Fibroblast of skin of left quadriceps (primary cell): ENCODE results near the gene COPS3.

ENCODE experiments used
- DNase-seq, 2 experiments: peaks; one replicate each; pipeline ENCODE4 v3.0.0-alpha.2; 2013; ENCODE audit warnings: low read depth in 2 of 2

The COPS3 gene

DNA sequence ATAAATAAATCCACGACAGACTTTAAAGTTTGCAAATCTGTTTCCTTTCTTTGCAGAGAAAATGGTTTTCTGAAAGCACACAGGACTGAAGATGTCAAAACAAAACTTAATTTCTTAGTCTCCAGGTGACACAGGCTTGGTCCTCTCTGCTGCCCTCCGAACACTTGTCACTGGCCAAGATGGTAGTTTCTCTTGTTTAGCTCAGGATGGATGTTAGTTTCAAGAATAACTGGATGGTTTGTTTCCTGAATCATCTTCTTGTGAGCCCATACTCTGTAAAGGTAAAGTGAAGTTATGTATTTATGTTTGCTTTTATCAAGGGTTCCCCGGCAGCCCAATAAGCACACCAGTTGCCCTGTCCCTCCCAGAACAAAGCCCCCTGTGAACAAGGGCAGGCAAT, 34.2 kb downstream of the COPS3 start:
- DNase-seq = no peak

DNA sequence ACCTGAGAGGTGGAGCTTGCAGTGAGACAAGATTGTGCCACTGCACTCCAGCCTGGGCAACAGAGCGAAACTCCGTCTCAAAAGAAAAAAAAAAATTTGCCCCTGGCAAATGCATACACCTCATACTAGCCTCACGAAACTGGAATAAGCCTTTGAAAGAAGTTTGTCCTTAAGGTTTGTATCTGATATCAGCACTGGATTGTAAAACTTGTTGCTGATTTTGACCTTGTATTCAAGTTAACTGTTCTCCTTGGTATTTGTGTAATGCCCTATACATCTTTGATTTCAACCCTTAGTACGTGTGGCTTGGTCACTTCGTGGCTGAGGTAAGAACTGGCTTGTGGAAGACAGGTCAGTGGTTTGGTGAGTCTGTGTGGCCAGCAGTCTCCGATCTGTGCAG, 37.9 kb downstream of the COPS3 start:
- DNase-seq = no peak

DNA sequence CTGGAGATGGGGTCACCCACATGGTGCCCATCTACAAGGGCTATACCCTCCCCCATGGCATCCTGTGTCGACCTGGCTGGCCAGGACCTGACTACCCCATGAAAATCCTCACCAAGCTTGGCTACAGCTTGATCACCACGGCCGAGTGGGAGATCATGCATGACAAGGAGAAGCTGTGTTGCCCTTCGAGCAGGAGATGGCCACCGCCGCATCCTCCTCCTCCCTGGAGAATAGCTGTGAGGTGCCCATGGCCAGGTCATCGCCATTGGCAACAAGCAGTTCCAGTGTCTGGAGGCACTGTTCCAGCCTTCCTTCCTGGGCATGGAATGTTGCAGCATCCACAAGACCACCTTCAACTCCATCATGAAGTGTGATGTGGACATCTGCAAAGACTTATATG, 38.8 kb downstream of the COPS3 start:
- no peak for DNase-seq

DNA sequence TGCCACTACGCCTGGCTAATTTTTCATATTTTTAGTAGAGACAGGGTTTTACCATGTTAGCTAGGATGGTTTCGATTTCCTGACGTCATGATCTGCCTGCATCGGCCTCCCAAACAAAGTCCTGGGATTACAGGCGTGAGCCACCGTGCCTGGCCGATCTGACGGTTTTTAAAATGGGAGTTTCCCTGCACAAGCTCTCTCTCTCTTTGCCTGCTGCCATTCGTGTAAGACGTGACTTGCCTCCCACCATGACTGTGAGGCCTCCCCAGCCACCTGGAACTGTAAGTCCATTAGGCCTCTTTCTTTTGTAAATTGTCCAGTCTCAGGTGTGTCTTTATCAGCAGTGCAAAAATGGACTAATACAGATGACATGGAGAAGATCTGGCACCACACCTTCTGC, 39.4 kb downstream of the COPS3 start:
- no peak for DNase-seq

DNA sequence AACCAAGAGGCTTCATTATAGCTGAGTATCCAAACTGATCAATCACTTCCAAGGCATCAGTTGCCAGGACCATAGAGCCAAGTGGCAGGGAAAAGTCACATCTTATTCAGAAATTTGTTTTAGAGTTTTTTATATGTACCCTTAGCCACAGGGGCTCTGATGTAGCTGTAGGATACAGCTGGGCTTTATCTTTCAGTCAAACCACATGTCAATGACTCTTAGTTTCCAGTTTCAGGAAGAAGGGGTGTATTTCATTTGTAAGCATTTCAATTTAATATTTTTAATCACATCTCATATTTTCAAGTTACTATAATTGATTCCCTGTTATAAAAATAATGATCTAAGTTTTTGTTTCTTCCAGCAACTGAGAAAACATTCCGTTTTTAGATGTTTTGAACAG, 41.2 kb downstream of the COPS3 start:
- DNase-seq = no peak

DNA sequence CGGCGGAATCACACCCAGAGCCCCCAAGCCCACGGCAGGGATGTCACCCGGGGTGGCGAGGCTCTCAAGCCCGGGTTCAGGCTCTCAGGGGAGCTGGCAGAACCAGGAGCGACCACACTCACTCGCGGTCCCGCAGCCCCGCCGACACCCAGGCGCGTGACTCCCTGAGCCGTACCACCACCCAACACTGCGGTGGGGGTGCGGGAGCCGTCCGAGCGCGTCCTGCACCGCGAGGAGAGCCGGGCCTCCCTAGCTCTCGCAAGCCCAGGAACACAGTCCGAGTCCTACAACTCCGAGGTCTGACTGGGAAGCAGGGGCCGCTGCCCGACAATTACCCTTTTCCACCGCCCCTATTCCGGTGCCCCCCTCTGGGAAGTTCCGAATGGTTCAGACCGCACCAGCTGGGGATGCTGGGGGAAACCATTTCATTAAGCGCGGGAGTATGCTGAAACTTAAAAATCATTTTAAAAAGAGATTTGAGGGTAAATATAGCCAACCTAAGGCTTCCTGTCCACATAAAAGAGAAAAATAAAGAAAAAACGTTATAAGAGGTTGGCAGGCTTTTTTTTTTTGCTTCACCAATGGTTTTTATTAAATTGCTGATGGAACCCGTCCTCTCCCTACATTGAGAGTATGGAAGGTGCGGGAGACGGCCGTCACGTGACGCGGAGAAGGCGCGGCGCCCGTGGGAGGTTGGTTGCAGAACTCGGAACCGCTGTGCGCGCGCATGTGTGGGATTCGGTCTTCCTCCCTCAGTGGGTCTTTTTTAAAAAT, 43.8 kb downstream of the COPS3 start, which contains the start of gene FLCN:
TSS of gene FLCN (minus strand) at position 143 of the 774 bp plus-strand sequence. CDS start 9,031 bp downstream, outside the sequence.
- DNase-seq = peak; percentile 78 to 80

DNA sequence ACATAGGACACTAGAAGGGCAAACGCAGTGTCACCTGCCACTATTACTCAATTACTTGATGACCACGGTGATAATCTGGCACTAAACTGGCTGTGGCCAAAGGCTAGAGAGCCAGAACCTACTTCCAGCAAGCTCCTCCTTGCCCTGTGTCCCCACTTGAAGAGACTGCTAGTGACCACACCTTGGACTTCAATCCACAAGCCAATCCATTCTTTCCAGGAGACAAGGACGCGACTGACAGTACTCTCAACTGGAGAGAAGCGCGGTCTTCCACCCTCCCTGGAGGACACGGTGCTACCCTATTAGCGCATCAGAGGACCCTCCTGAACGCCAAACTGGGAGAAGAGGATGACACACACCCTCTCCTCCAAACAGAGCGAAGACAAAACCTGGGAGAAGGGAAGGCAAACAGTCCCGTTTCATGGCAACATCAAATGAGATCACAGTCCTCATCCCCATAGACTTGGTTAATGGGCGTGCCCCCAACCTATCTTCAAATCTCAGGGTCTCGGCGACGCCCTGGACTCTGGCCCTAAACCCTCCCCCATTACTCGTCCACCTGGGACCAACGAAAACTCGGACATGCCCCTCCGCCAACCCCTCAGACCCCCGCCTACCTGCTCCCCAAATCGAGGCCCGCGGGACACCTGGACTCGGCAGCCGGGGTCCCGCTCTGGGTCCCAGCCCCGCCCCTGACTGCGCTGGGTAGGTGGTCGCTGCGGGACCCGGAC, 44.6 kb downstream of the COPS3 start:
- peak in 1 of 2 experiments; percentile 0 for DNase-seq

DNA sequence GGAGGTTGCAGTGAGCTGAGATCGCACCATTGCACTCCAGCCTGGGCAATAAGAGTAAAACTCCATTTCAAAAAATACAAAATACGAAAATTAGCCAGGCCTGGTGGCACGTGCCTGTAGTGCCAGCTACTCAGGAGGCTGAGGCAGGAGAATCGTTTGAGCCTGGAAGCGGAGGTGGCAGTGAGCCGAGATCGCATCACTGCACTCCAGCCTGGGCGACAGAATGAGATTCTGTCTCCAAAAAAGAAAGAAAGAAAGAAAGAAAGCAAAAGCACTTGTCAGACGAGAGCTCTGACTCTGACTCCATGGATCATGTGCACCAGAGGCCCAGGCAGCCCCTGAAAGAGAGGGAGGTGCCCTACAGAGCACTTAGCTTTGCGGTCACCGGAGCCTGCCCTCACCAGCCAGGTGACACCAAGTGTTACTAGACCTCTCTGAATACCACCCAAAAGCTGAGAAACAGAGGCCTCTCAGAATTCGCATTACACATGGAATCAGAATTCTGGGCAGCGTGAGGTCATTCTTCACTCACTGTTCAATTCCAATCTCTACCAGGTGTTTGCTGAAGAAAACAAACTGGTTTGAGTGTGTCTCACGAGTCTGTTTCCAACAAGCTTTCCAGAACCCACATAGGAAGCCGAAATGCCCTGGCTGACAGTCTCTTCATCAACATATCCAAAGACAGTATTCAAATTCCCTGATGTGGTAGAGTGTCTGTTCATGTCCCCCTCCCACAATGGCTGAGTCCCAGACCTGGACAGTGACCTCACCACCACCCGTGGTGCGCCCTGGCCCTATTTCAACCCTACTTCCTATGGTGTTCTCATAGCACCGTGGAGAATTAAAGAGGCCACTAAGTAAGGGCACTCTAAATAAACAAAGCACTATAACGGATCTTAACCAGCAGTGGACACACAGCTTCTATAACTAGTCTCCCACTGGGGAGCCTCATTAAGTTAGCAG, 45.6 kb downstream of the COPS3 start:
- DNase-seq = no peak

DNA sequence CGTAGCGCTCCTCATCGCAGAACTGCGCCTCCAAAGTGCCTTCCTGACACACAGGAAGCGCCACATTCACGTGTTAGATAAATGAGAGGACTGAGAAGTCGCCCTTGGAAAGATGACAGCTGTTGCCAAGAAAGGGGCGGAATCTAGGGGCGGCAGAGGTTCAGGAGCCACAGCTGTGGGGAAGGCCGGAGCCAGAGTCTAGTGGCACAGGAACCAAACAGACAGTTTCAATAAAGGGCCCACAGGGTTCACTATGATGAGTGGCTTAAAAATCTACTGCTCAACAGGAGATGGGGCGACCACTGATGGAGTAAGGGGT, 48.8 kb downstream of the COPS3 start:
- no peak for DNase-seq

DNA sequence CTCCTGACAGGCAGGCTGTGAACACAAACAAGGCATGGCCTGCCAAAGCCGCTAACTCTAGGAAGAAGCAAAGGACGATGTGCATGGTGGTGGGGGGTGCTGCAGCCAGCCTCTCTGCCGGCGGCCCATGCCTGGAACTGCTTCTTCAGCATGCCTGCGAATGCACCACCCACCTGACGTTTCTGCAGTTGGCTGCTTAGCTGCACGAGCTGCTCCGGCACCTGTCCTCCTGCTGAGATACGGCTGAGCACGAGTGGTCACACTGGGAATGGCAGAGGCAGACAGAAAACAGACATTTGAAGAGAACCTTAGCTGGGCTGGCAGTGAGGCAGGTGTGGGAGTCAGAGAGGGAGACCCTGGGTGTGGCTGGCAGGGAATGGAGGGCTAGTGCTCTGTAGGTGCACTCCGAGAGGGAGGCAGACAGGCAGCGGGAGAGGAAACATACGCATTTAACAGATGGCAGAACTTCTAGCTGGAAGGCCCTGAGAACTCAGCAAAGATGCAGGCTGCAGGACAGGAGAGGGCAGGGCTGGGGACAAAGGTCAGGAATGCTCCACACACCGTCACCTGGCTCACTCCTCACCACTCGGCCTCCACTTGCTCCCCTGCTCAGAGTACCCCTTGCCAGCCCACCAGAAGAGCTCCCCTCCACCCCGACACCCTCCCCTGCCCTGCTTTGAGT, 49.3 kb downstream of the COPS3 start:
- no peak for DNase-seq

DNA sequence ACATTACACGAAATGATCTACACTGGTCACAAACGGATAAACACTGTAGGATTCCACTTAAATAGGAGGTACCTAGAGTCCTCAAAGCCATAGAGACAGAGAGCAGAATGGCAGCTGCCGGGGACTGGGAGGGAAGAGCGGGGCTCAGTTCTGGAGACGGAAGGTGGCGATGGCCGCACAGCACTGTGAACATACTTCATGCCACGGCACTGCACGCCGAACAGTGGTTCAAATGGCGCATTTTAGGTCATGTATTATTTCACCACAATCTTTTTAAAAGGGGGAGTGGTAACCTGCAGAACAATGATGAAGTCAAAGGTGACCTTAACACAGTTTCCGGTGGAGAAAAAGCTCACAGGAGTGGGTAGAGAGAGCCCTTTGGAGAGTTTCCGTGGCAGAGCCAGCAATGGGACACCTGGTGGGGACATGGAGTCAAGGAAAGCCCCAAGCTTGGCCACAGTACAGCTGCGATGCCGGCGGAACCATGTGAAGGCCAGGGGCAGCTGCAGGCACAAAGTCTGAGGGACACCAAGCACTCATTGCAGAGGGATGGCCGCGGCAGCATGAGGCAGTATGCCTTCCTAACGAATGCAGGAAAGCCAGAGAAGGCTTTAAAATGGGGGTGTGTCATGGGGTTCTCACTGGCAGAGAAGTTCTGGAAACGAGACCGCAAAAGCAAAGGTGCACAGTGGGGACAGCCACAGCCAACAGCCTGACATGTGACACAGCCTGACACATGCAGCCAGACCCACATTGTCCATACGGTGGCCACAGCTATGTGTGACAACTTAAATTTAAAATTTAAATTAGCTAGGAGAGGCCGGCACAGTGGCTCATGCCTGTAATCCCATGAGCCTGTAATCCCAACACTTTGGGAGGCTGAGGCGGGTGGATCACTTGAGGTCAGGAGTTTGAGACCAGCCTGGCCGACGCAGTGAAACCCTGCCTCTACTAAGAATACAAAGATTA, 51.3 kb downstream of the COPS3 start:
- no peak for DNase-seq

DNA sequence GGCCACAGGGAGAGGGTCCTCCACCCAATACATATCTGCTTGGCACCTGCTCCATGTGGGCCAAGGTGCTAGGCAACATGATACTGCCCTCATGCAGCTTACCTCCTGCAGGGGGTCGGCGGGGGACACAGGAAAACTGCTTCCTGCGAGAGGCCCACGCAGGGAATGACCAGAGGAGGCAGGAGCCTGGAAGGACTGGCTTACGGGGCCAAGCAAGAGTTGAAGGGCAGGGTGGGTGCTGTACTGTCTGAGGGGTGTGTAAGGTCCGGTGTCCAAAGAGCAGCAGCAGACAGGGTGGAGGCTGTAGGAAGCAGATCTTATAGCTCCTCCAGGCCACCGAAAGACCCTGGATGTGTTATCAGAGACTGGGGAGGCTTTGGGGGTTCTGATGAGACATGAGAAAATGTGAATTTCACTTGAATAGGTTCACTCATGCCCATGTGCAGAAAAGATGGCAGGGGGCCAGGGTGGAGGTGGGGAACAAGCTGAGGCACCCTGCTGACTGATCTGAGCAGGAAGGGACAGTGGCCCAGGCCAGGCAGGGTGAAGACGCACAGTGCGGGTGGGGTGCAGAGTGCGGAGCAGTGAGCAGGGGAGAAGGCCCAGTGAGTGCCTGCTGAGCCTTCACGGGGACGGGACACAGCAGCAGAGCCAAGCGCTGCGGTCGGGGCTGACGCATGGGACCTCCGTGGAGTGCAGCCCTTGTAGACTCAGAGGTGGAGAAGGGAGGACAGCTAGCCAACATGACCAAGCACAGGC, 52.3 kb downstream of the COPS3 start:
- no peak for DNase-seq

DNA sequence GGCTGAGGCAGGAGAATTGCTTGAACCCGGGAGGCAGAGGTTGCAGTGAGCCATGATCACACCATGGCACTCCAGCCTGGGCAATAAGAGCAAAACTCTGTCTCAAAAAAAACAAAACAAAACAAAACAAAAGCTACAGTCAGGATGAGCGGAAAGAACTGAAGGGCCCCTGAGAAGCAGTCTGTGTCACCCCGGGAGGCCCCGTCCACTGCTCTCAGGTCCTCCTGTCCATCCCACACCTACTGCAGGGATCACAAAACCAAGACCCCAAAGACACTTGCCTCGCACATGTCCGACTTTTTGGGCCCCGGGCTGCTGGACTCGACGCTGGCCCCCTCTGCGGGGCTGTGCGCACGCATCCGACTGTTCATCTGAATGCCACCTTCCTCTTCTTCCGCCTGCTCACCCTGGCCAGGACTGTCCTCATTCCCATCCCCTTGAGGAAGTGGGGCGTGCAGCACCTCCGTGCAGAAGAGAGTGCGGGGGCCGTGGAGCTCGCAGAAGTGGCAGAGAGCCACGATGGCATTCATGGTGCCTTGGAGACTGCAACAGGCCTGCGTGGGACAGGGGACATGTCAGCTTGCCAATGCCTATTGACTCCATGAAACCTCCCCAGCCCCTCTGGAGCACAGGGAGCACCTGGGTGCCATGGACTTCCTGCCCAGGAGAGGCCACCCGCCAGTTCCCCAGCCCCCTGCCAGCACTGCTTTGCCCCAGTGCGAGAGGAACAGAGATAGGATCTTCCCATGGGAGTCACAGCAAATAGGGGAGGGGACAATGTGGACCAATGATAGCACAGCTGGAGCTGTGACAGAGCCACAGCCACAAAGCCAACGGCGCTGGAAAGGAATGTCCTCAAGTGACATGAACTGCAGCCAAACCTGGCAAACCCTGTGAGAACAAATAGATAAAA, 53.2 kb downstream of the COPS3 start:
- no peak for DNase-seq

DNA sequence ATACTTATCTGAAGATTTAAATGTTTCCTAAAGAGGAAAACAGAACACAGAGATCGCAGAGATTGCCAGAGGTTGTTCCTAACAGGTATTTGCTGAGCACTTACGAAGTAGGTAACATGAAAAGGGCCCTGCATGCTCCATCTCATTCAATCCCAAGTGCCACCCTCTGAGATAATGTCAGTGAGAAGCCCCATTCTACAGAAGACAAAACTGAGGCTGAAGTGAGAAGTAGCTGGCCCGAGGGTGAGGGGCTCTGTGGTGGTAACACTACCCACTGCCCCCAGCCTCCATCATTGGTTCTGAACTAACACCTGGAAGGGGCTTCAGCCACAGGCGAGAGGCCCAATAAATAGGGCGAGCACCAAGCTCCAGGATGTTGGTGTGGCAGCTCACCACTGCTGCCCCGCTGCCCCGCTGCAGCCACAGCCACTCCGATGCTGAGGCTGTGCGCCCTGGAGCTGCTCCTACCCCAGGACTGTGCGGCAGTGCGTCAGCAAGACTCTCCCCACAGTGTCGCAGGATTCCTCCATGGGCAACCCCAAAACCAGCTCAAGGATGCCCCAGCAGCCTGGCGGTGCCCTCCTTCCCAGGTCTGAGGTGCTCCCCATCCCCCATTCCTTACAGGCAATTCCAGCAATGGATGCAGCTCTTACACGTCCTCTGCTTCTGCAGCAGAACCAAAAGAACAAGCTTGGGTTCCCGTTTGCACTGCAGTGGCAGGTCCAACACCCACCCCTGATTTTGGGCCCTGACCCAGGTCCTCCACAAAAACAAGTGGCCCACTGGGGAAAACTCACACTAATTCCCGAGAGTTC, 54.4 kb downstream of the COPS3 start:
- DNase-seq = no peak

DNA sequence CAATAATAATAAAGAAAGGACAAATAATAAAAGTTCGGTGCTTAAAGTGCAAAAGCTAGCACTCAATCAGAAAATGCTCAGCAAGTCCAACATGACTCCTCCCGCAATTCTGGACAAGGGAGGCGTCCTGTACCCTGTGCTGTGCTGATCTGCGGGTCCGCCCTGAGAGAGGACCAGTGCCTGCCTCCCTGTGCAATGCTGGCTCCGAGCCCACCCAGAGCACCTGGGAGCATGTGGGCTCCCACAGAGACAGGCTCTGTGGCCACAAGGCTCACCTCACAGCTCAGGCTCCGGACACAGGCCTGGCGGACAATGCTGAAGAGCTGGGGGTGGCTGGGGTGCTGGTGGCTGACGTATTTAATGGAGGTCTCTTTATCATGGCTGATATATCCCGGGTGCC, 55.1 kb downstream of the COPS3 start:
- DNase-seq = no peak

DNA sequence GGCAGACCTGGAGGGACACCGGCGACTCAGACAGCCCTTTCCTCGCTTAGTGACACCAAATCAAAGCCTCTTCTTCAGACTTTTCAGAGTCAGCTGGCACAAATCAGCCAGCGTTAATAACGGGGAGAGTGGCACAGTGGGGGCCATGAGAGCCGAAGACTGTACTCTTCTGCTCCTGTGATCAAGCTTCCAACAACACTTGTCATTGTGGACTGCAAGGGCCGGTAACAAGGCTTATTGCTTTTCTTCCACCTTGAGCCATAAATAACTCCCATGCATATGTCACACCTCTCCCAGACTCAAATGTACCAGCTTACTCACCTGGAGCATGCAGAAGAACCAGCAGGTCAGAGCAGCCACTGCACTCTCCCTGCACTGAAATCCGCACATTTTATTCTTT, 56.9 kb downstream of the COPS3 start:
- no peak for DNase-seq

DNA sequence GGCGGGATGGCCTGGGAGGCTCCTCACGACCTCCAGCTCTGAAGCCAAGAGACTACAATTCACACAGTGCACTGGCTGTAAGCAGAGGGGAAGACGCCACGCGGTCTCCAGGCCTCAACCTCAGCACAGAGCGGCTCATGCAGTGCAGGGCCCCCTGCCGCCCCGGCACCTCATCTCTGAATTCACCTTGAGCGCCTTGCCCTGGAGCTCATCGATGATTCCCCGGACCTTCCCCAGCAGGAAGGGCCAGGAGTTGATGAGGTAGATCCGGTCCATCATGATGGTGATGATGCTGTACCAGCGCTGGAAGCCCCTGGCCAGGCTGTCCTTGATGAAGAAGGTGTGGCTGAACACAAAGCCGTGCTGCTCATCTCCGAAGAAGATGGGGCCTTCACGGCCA, 57.3 kb downstream of the COPS3 start:
- DNase-seq = no peak

DNA sequence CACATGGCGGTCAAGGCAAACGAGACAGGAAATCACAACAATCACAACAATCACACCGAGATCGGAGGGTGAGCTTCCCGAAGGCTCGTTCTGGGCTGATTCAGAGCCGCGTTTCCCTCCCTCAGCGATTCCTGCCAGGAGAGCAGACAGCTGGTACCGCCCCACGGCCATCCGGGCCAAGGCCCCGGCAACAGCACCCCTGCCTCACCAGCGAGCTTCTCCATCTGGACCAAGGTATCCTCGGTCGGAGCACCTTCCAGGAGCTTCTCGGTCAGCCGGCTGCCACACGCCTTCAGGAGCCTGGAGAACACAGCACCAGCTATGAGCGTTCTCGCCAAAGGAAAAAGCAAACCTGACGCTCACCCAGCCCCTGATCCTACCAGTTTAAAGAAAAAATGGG, 59.7 kb downstream of the COPS3 start:
- DNase-seq = no peak
